ENCODE data around the gene RASGEF1B. TPM values are rescaled to one million over a fixed set of nuclear protein-coding genes. Genes with fewer than 3 reads are reported as not detected.

RASGEF1B gene
- total RNA-seq = 1 to 10 TPM; 4.4 to 4.6 TPM

- peak; percentile 96 for DNase-seq
- peaks cover 32% of the 10 kb centered on the region for H3K4me1 Mint-ChIP-seq (ENCODE audit: low read depth)
- no peaks in the 10 kb centered on the region for H3K27me3 Mint-ChIP-seq
- intact Hi-C loops (cut with micrococcal nuclease) = loop anchor here (1.0 to 5.0 kb wide), 9 partner anchors 21 to 957 kb away; partner anchors contain the start of gene HNRNPD
- H3K4me3 Mint-ChIP-seq = peak within 1 kb of the TSS; percentile 88
- H3K9me3 Mint-ChIP-seq = no peaks in the 10 kb centered on the region
- H3K27ac Mint-ChIP-seq = peak within 1 kb of the TSS; percentile 78
- POLR2A ChIA-PET = interaction anchor here (0.8 to 2.3 kb wide), 6 partner anchors 20 to 742 kb away, joined by 3 to 10 read pairs (median 4); no protein-coding TSS in a partner anchor
- CTCF ChIA-PET = interaction anchor here (0.6 to 9.8 kb wide), 16 partner anchors 12 to 442 kb away, joined by 3 to 183 read pairs (median 3); no protein-coding TSS in a partner anchor
- H3K36me3 Mint-ChIP-seq = no peaks in the 10 kb centered on the region
Measured at GRCh38 chr4:81471588-81472280, at the start of gene RASGEF1B. Gene RASGEF1B (minus strand): TSS chr4:81471907. CDS start chr4:81459508, 12,399 bp downstream.

GRCh38 chr4:81519856-81520255, 48.1 kb upstream of the RASGEF1B start:
- CTCF ChIA-PET = no interaction called here
- intact Hi-C loops (cut with micrococcal nuclease) = no loop called here
- Mint-ChIP-seq H3K9me3 (no peaks in the 10 kb centered on the region), H3K27ac (no peak overlapping the region), H3K36me3 (no peaks in the 10 kb centered on the region), H3K4me1 (ENCODE audit: low read depth) (no peaks in the 10 kb centered on the region), H3K27me3 (no peaks in the 10 kb centered on the region), H3K4me3 (no peak overlapping the region)
- DNase-seq = no peak
- POLR2A ChIA-PET = no interaction called here

- intact Hi-C loops (cut with micrococcal nuclease) = no loop called here
- POLR2A ChIA-PET = no interaction called here
- no peaks in the 10 kb centered on the region for H3K9me3 Mint-ChIP-seq
- H3K4me3 Mint-ChIP-seq = no peak overlapping the region
- no peaks in the 10 kb centered on the region for H3K4me1 Mint-ChIP-seq (ENCODE audit: low read depth)
- CTCF ChIA-PET = no interaction called here
- H3K27me3 Mint-ChIP-seq = no peaks in the 10 kb centered on the region
- no peak overlapping the region for H3K27ac Mint-ChIP-seq
- no peak for DNase-seq
- H3K36me3 Mint-ChIP-seq = no peaks in the 10 kb centered on the region
Measured at GRCh38 chr4:81519427-81519773, 47.7 kb upstream of the RASGEF1B start.

GRCh38 chr4:81518762-81519426, 47.2 kb upstream of the RASGEF1B start:
- Mint-ChIP-seq H3K27ac (no peak overlapping the region), H3K36me3 (no peaks in the 10 kb centered on the region), H3K4me1 (ENCODE audit: low read depth) (no peaks in the 10 kb centered on the region), H3K27me3 (no peaks in the 10 kb centered on the region), H3K4me3 (no peak overlapping the region), H3K9me3 (no peaks in the 10 kb centered on the region)
- intact Hi-C loops (cut with micrococcal nuclease) = no loop called here
- no peak for DNase-seq
- POLR2A ChIA-PET = no interaction called here
- CTCF ChIA-PET = no interaction called here

- ChIA-PET POLR2A (no interaction called here), CTCF (no interaction called here)
- Mint-ChIP-seq H3K27me3 (no peaks in the 10 kb centered on the region), H3K36me3 (no peaks in the 10 kb centered on the region), H3K9me3 (no peaks in the 10 kb centered on the region), H3K27ac (no peak overlapping the region), H3K4me1 (ENCODE audit: low read depth) (no peaks in the 10 kb centered on the region), H3K4me3 (no peak overlapping the region)
- intact Hi-C loops (cut with micrococcal nuclease) = no loop called here
- no peak for DNase-seq
Measured at GRCh38 chr4:81516241-81516640, 44.5 kb upstream of the RASGEF1B start.

- Mint-ChIP-seq H3K4me3 (no peak overlapping the region), H3K4me1 (ENCODE audit: low read depth) (peaks cover 9% of the 10 kb centered on the region), H3K36me3 (no peaks in the 10 kb centered on the region), H3K9me3 (no peaks in the 10 kb centered on the region), H3K27me3 (no peaks in the 10 kb centered on the region), H3K27ac (no peak overlapping the region)
- intact Hi-C loops (cut with micrococcal nuclease) = no loop called here
- CTCF ChIA-PET = interaction anchor here (1.0 kb wide), 2 partner anchors 46 kb away, joined by 3 to 4 read pairs; no protein-coding TSS in a partner anchor
- POLR2A ChIA-PET = no interaction called here
- DNase-seq = no peak
Measured at GRCh38 chr4:81512757-81513501, 41.2 kb upstream of the RASGEF1B start.

- no peak for DNase-seq
- Mint-ChIP-seq H3K27ac (no peak overlapping the region), H3K9me3 (no peaks in the 10 kb centered on the region), H3K27me3 (no peaks in the 10 kb centered on the region), H3K36me3 (no peaks in the 10 kb centered on the region), H3K4me3 (no peak overlapping the region), H3K4me1 (ENCODE audit: low read depth) (peaks cover 9% of the 10 kb centered on the region)
- CTCF ChIA-PET = interaction anchor here (1.0 kb wide), 1 partner anchor 45 kb away, joined by 4 read pairs; no protein-coding TSS in a partner anchor
- POLR2A ChIA-PET = no interaction called here
- intact Hi-C loops (cut with micrococcal nuclease) = no loop called here
Measured at GRCh38 chr4:81512001-81512756, 40.5 kb upstream of the RASGEF1B start.

- no peaks in the 10 kb centered on the region for H3K27me3 Mint-ChIP-seq
- ChIA-PET CTCF (interaction anchor here (0.6 to 1.4 kb wide), 2 partner anchors 43 to 75 kb away, joined by 4 read pairs; no protein-coding TSS in a partner anchor), POLR2A (no interaction called here)
Measured at GRCh38 chr4:81510643-81511178, 39.0 kb upstream of the RASGEF1B start.

GRCh38 chr4:81509822-81510221, 38.1 kb upstream of the RASGEF1B start:
- Mint-ChIP-seq H3K27ac (no peak overlapping the region), H3K4me1 (ENCODE audit: low read depth) (peaks cover 23% of the 10 kb centered on the region), H3K27me3 (no peaks in the 10 kb centered on the region), H3K4me3 (no peak overlapping the region), H3K9me3 (no peaks in the 10 kb centered on the region), H3K36me3 (no peaks in the 10 kb centered on the region)
- no peak for DNase-seq
- ChIA-PET POLR2A (no interaction called here), CTCF (interaction anchor here (1.4 kb wide), 1 partner anchor 42 kb away, joined by 4 read pairs; no protein-coding TSS in a partner anchor)
- intact Hi-C loops (cut with micrococcal nuclease) = loop anchor here (5.0 kb wide), 1 partner anchor 52 kb away; no protein-coding TSS in a partner anchor

More at GRCh38 chr4:81510643-81511178, 39.0 kb upstream of the RASGEF1B start:
- Mint-ChIP-seq H3K4me1 (ENCODE audit: low read depth) (peaks cover 14% of the 10 kb centered on the region), H3K27ac (no peak overlapping the region), H3K36me3 (no peaks in the 10 kb centered on the region), H3K9me3 (no peaks in the 10 kb centered on the region), H3K4me3 (no peak overlapping the region)
- DNase-seq = no peak
- intact Hi-C loops (cut with micrococcal nuclease) = no loop called here

GRCh38 chr4:81509191-81509590, 37.5 kb upstream of the RASGEF1B start:
- no peak overlapping the region for H3K27ac Mint-ChIP-seq
- CTCF ChIA-PET = no interaction called here
- intact Hi-C loops (cut with micrococcal nuclease) = loop anchor here (5.0 kb wide), 1 partner anchor 53 kb away; no protein-coding TSS in a partner anchor
- H3K9me3 Mint-ChIP-seq = no peaks in the 10 kb centered on the region
- H3K4me1 Mint-ChIP-seq (ENCODE audit: low read depth) = peaks cover 28% of the 10 kb centered on the region
- no peak overlapping the region for H3K4me3 Mint-ChIP-seq
- POLR2A ChIA-PET = no interaction called here
- DNase-seq = no peak
- no peaks in the 10 kb centered on the region for H3K27me3 Mint-ChIP-seq
- no peaks in the 10 kb centered on the region for H3K36me3 Mint-ChIP-seq

GRCh38 chr4:81508411-81509185, 36.9 kb upstream of the RASGEF1B start:
- Mint-ChIP-seq H3K4me3 (no peak overlapping the region), H3K36me3 (no peaks in the 10 kb centered on the region), H3K27me3 (no peaks in the 10 kb centered on the region), H3K27ac (no peak overlapping the region), H3K9me3 (no peaks in the 10 kb centered on the region), H3K4me1 (ENCODE audit: low read depth) (peaks cover 30% of the 10 kb centered on the region)
- no peak for DNase-seq
- CTCF ChIA-PET = no interaction called here
- POLR2A ChIA-PET = interaction anchor here (0.7 kb wide), 1 partner anchor 37 kb away, joined by 4 read pairs; the partner anchor contains the start of gene RASGEF1B
- intact Hi-C loops (cut with micrococcal nuclease) = loop anchor here (5.0 kb wide), 1 partner anchor 54 kb away; no protein-coding TSS in a partner anchor

Measured in activated CD4-positive, alpha-beta memory T cell treated with anti-CD3 and anti-CD28 coated beads for 36 hours (primary cell).